H1 (cell line): ENCODE measurements around the gene VGLL4. TPM values are rescaled to one million over a fixed set of nuclear protein-coding genes. Genes with fewer than 3 reads are reported as not detected.

Experiments used
- CTCF ChIA-PET: fragments of 300-600 bp; sonication (Branson Sonifier 250); formaldehyde crosslinking; loops from one replicate; lab custom pipeline; 2021; ENCODE audit not compliant: partially characterized antibody; lab: Charles Lee
- POLR2A ChIA-PET: fragments of 300-600 bp; sonication (Branson Sonifier 250); formaldehyde crosslinking; loops from one replicate; lab custom pipeline; 2021; ENCODE audit warnings: inconsistent platforms; ENCODE audit not compliant: partially characterized antibody; lab: Charles Lee
- DNase-seq, 2 experiments: peaks; one replicate each; pipeline versions ENCODE4 v3.0.0 to v3.0.0-alpha.2; 2010 to 2022; ENCODE audit warnings: low spot score in 2 of 2, low read depth in 1 of 2, mixed read lengths in 1 of 2
- FAIRE-seq: peaks from 2 replicates; lab custom pipeline; 2011; peaks lifted over from hg19 to GRCh38; lab: Jason Lieb, UNC
- H2AFZ ChIP-seq: 2 replicates; pipeline ENCODE4 v1.8.1; 2012; ENCODE audit warnings: low read length, inconsistent platforms
- H2AK5ac ChIP-seq: 2 replicates; pipeline ENCODE4 v1.6.1; 2013; ENCODE audit warnings: low read depth, low read length
- H2BK120ac ChIP-seq: replicated peaks from 2 replicates; pipeline ENCODE3; 2013; ENCODE audit warnings: low read depth, low read length, inconsistent platforms
- H2BK12ac ChIP-seq: 2 replicates; pipeline ENCODE4 v1.6.1; 2013; ENCODE audit warnings: low read depth, low read length
- H2BK15ac ChIP-seq: 2 replicates; pipeline ENCODE4 v1.6.1; 2013; ENCODE audit warnings: low read length
- H2BK20ac ChIP-seq: 2 replicates; pipeline ENCODE4 v1.6.1; 2013; ENCODE audit warnings: low read length
- H2BK5ac ChIP-seq: 2 replicates; pipeline ENCODE4 v1.6.1; 2013; ENCODE audit warnings: low read depth, low read length
- H3K14ac ChIP-seq: 2 replicates; pipeline ENCODE4 v1.6.1; 2013; ENCODE audit warnings: inconsistent platforms; ENCODE audit not compliant: insufficient read length
- H3K18ac ChIP-seq: 2 replicates; pipeline ENCODE4 v1.6.1; 2013; ENCODE audit warnings: low read length; ENCODE audit errors: extremely low read depth
- H3K23ac ChIP-seq: 2 replicates; pipeline ENCODE4 v1.6.1; 2013; ENCODE audit warnings: inconsistent platforms; ENCODE audit not compliant: insufficient read length
- H3K23me2 ChIP-seq: 2 replicates; pipeline ENCODE4 v1.6.1; 2013; ENCODE audit warnings: low read depth, low read length
- H3K27ac ChIP-seq: 2 replicates; pipeline ENCODE4 v1.6.1; 2011; ENCODE audit warnings: low read depth, low read length, inconsistent platforms
- H3K27me3 ChIP-seq, 4 experiments: replicated peaks in 1 of 4; 1 replicate in 1 of 4; 2 replicates in 3 of 4; pipeline versions ENCODE4 v1.6.1 to v1.8.1; 2011 to 2013; ENCODE audit warnings: low read length in 3 of 4, mild to moderate bottlenecking in 3 of 4, inconsistent platforms in 2 of 4, mixed read lengths in 2 of 4, moderate library complexity in 1 of 4; ENCODE audit not compliant: control insufficient read depth in 3 of 4, insufficient read depth in 3 of 4; ENCODE audit errors: extremely low read depth in 1 of 4
- H3K36me3 ChIP-seq, 4 experiments: 2 replicates each; pipeline versions ENCODE4 v1.6.1 to v1.8.1; 2011 to 2013; ENCODE audit warnings: mild to moderate bottlenecking in 4 of 4, low read length in 3 of 4, moderate library complexity in 2 of 4, control low read depth in 1 of 4, inconsistent platforms in 1 of 4; ENCODE audit not compliant: insufficient read depth in 4 of 4, control insufficient read depth in 2 of 4
- H3K4ac ChIP-seq: replicated peaks from 2 replicates; pipeline ENCODE3; 2013; ENCODE audit warnings: low read length, low read depth, mixed read lengths, inconsistent platforms; ENCODE audit not compliant: insufficient read length
- H3K4me1 ChIP-seq, 4 experiments: replicated peaks in 1 of 4; 1 replicate in 1 of 4; 2 replicates in 3 of 4; pipeline versions ENCODE4 v1.6.1 to v1.8.1; 2011 to 2013; ENCODE audit warnings: low read length in 3 of 4, inconsistent platforms in 2 of 4, mixed read lengths in 1 of 4; ENCODE audit not compliant: insufficient read depth in 4 of 4, control insufficient read depth in 3 of 4
- H3K4me2 ChIP-seq, 2 experiments: 2 replicates each; pipeline versions ENCODE4 v1.6.1 to v1.8.1; 2011 to 2013; ENCODE audit warnings: low read depth in 2 of 2, low read length in 2 of 2, control low read depth in 1 of 2, inconsistent platforms in 1 of 2, mild to moderate bottlenecking in 1 of 2; ENCODE audit not compliant: insufficient read depth in 1 of 2
- H3K4me3 ChIP-seq, 4 experiments: fragments of 200-600, 300-600 bp in 1 of 4; sonication (generic), shearing (Covaris generic), sonication (Bioruptor Twin) in 1 of 4; 2 replicates each; pipeline versions ENCODE4 v1.5.1 to v1.8.1; 2011 to 2016; ENCODE audit warnings: low read length in 4 of 4, low read depth in 3 of 4, control low read depth in 2 of 4, inconsistent platforms in 2 of 4, mild to moderate bottlenecking in 2 of 4, mixed read lengths in 1 of 4, moderate library complexity in 1 of 4; ENCODE audit not compliant: insufficient read depth in 2 of 4; ENCODE audit errors: extremely low read depth in 1 of 4
- H3K56ac ChIP-seq: replicated peaks from 2 replicates; pipeline ENCODE3; 2013; ENCODE audit warnings: low read depth, mild to moderate bottlenecking, mixed read lengths, low read length, inconsistent platforms; ENCODE audit not compliant: insufficient read length
- H3K79me1 ChIP-seq: 2 replicates; pipeline ENCODE4 v1.6.1; 2013; ENCODE audit warnings: low read depth, low read length, control low read depth
- H3K79me2 ChIP-seq, 2 experiments: 2 replicates each; pipeline versions ENCODE4 v1.6.1 to v1.8.1; 2012 to 2013; ENCODE audit warnings: low read length in 2 of 2, mild to moderate bottlenecking in 2 of 2, inconsistent platforms in 1 of 2; ENCODE audit not compliant: insufficient read depth in 2 of 2, control insufficient read depth in 1 of 2
- H3K9ac ChIP-seq, 4 experiments: replicated peaks in 1 of 4; 1 replicate in 1 of 4; 2 replicates in 3 of 4; pipeline versions ENCODE4 v1.6.1 to v1.8.1; 2011 to 2013; ENCODE audit warnings: low read depth in 3 of 4, low read length in 3 of 4, control low read depth in 2 of 4, mild to moderate bottlenecking in 2 of 4, moderate library complexity in 2 of 4, inconsistent platforms in 1 of 4; ENCODE audit errors: extremely low read depth in 1 of 4
- H3K9me3 ChIP-seq, 2 experiments: 2 replicates each; pipeline versions ENCODE4 v1.6.1 to v1.8.1; 2012 to 2013; ENCODE audit warnings: mild to moderate bottlenecking in 2 of 2, moderate library complexity in 2 of 2, control low read depth in 1 of 2, inconsistent platforms in 1 of 2, low read depth in 1 of 2, low read length in 1 of 2, mixed read lengths in 1 of 2; ENCODE audit not compliant: insufficient read depth in 2 of 2
- H4K20me1 ChIP-seq, 2 experiments: replicated peaks in 1 of 2; 2 replicates each; pipeline versions ENCODE3 to v1.8.1; 2011 to 2013; ENCODE audit warnings: inconsistent platforms in 2 of 2, low read length in 2 of 2, mild to moderate bottlenecking in 1 of 2; ENCODE audit not compliant: insufficient read depth in 2 of 2, control insufficient read depth in 1 of 2
- H4K5ac ChIP-seq: 2 replicates; pipeline ENCODE4 v1.6.1; 2013; ENCODE audit warnings: low read length, low read depth, mixed read lengths, inconsistent platforms; ENCODE audit not compliant: insufficient read length
- H4K8ac ChIP-seq: 2 replicates; pipeline ENCODE4 v1.8.0; 2013; ENCODE audit warnings: mild to moderate bottlenecking, moderate library complexity, low read length, inconsistent platforms; ENCODE audit not compliant: insufficient read depth; ENCODE audit errors: extremely low read depth
- H4K91ac ChIP-seq: replicated peaks from 2 replicates; pipeline ENCODE3; 2013; ENCODE audit warnings: low read length, mixed read lengths, inconsistent platforms; ENCODE audit not compliant: insufficient read length
- EP300 ChIP-seq, 2 experiments: IDR thresholded peaks; 1 replicate in 1 of 2; 2 replicates in 1 of 2; pipeline ENCODE4 v1.6.1; 2011 to 2012; ENCODE audit warnings: low read depth in 2 of 2, low read length in 2 of 2, mild to moderate bottlenecking in 2 of 2, borderline replicate concordance in 1 of 2, inconsistent platforms in 1 of 2, moderate library complexity in 1 of 2
- KDM1A ChIP-seq: fragments of 200-600, 300-600 bp; sonication (generic); IDR thresholded peaks from 2 replicates; pipeline ENCODE4 v1.7.1; 2016; ENCODE audit warnings: mild to moderate bottlenecking, low read length, borderline replicate concordance
- POU5F1 ChIP-seq: IDR thresholded peaks from 2 replicates; pipeline ENCODE4 v1.6.1; 2011; ENCODE audit warnings: low read depth, mild to moderate bottlenecking, low read length, moderate library complexity
- SP2 ChIP-seq: IDR thresholded peaks from 2 replicates; pipeline ENCODE4 v1.6.1; 2012; ENCODE audit warnings: mild to moderate bottlenecking, low read length, inconsistent platforms
- SP4 ChIP-seq: IDR thresholded peaks from 2 replicates; pipeline ENCODE4 v1.6.1; 2012; ENCODE audit warnings: low read length, inconsistent platforms
- WGBS, 2 experiments: shearing (Covaris generic) in 1 of 2; methylation state at CpG; one replicate each; pipeline versions ENCODE4 v1.1.6 to v1.1.7; 2013 to 2015; ENCODE audit warnings: low lambda C conversion rate in 2 of 2, mixed read lengths in 2 of 2, inconsistent platforms in 1 of 2, low coverage in 1 of 2, missing lambda C conversion rate in 1 of 2; ENCODE audit not compliant: insufficient replicate concordance in 2 of 2, insufficient coverage in 1 of 2, insufficient read length in 1 of 2; ENCODE audit errors: extremely low coverage in 1 of 2, missing lambda C conversion rate in 1 of 2; 5-methylcytosine and 5-hydroxymethylcytosine counted together
- polyA plus RNA-seq, 7 experiments: library from polyadenylated mRNA; depleted of rRNA in 3 of 7; stranded (reverse) in 5 of 7; unstranded in 2 of 7; fragments of >200 nt in 5 of 7; fragments of 200-250 nt in 2 of 7; gene quantifications; 1 replicate in 5 of 7; 2 replicates in 1 of 7; 4 replicates in 1 of 7; pipeline versions ENCODE4 v1.2.1 to v1.2.3, GENCODE V29; 2011 to 2013; ENCODE audit warnings: missing spikeins in 2 of 7, mixed read lengths in 2 of 7
- total RNA-seq: library from RNA; stranded (reverse); fragmentation: NEBNext Ultra II Directional; extraction: Animal tissue kit (Norgen Biotek cat#: 25700); gene quantifications from 2 replicates; pipeline ENCODE4 v1.2.1, GENCODE V29; 2021

Gene VGLL4
- total and polyA plus RNA-seq, 2 of the 8 experiments (the other 6 are each of a cell fraction or from before 2014, with no cell fraction given) = 45.1 to 50.0 TPM

DNA sequence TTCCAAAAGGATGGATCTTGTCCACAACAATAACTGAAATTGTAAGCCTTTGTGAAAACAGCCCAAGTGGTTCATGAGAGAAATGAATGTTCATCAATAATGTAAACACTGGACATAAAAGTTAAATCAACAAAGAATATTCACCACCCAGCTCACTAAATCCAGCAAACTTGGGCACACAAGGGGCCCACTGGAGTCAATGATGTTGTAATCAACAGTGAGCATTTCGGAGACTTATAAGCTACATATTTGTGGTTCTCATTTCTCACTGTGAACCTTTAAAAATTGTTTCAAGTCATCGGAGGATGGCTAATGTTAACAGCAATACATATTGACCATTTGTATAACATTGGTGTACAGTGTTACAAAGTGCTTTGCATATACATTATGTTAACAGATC, 63.1 kb downstream of the VGLL4 start:
- Histone ChIP-seq H3K27me3 (no peaks in the 10 kb centered on the region), H3K23me2 (0 out of 2 replicates have a peak, but pooled peaks cover 3% of the 10 kb centered on the region), H2AFZ (no peak overlapping the region), H2BK5ac (no peak overlapping the region), H2AK5ac (no peak overlapping the region), H4K20me1 (peaks cover 3 to 12% of the 10 kb centered on the region in 2 experiments), H3K4ac (no peak overlapping the region), H3K4me2 (no peak overlapping the region), H3K9me3 (no peaks in the 10 kb centered on the region), H3K79me1 (peaks cover 8% of the 10 kb centered on the region), H3K36me3 (no peaks in the 10 kb centered on the region), H3K4me1 (peaks cover 5 to 18% (median 11%) of the 10 kb centered on the region in 4 experiments; a peak in 6 of 7 replicates), H3K79me2 (peaks cover 3 to 85% of the 10 kb centered on the region in 2 experiments), H4K8ac (no peak overlapping the region), H2BK12ac (no peak overlapping the region), H3K9ac (no peak overlapping the region), H3K18ac (no peak overlapping the region), H3K14ac (no peak overlapping the region), H4K5ac (no peak overlapping the region), H3K23ac (no peak overlapping the region), H2BK120ac (no peak overlapping the region), H3K56ac (no peak overlapping the region), H2BK20ac (no peak overlapping the region), H2BK15ac (no peak overlapping the region), H3K4me3 (no peak overlapping the region), H3K27ac (no peak overlapping the region), H4K91ac (no peak overlapping the region)
- CTCF ChIA-PET = interaction anchor here (0.6 to 1.9 kb wide), 2 partner anchors 10 to 223 kb away, joined by 6 to 7 read pairs; no protein-coding TSS in a partner anchor
- DNase-seq (no peak), FAIRE-seq (no peak)
- WGBS, 2 experiments = 94% methylated on average over 2 of the region's 2 CpGs; no CpG with 5 or more reads in 1 of the 2 experiments
- POLR2A ChIA-PET = interaction anchor here (0.7 kb wide), 1 partner anchor 60 kb away, joined by 3 read pairs; no protein-coding TSS in a partner anchor
- TF ChIP-seq SP2 (no peak), POU5F1 (no peak), SP4 (no peak), EP300 (IDR thresholded peaks at IDR 0.05; ENCODE audit: borderline replicate concordance in 1 of 2, low read depth in 2 of 2, low read length in 2 of 2) (no peak), KDM1A (no peak)
